ENCODE data around the gene TNS4.

The TNS4 gene

GRCh38 chr17:40470932-40471828 lies 30.2 kb downstream of the TNS4 start:
- no peak for DNase-seq

- no peak for DNase-seq
These were observed 31.4 kb downstream of the TNS4 start for GRCh38 chr17:40469805-40470675.

GRCh38 chr17:40468560-40468959 lies 32.9 kb downstream of the TNS4 start:
- DNase-seq: no peak

- DNase-seq: no peak
These were observed 34.0 kb downstream of the TNS4 start for GRCh38 chr17:40467281-40467867.

DNA sequence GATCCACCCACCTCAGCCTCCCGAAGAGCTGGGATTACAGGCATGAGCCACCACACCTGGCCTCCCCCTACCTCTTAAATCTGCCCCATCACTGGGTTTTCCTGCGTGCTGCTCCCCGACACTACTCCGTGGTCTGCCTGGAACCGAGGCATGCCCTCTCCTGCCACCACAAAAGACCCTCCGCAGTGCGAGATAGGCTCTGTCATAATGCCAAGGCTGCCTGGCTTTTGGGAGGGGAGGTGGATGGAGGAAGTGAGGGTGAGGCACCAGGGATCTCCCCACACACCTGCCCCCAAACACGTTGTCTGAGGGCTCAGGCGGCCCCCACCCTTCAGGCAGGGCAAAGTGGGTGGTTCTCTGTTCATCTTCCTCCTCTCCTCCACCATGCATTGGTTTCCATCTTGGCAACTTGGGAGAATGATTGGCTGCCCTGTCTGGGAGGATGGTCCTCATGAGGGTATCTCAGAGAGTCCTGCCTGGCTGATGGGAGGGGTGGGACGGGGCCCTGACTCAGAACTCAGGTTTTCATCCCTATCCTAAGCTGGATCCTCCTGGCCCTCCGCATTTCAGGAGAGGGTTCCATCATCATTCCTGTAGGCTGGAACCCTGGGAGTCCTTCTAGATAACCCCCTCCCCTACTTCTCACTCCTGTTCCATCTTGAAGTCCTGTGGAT lies 35.0 kb downstream of the TNS4 start:
- DNase-seq: no peak

DNA sequence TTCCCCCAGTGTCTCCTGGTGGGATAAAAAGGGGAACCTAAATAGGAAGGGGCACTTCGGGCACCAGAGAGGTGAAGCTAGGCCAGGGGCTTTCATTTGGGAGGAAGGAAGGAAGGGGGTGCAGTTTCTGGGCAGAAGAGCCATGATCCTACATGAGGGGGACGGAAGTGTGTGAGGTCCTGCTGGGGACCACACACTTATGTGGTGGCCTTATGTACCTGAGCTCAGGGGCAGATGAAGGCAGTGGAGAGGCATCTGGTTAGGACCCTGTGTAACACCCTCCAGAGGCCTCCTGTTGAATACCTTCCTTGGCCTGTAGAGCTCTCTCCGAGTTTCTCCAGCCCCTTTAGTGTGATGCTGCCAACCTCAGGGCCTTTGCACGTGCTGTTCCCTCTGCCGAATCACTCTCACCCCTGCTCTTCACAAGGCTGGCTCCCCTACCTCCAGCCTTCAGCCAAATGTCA lies 37.0 kb downstream of the TNS4 start:
- DNase-seq: no peak

DNA sequence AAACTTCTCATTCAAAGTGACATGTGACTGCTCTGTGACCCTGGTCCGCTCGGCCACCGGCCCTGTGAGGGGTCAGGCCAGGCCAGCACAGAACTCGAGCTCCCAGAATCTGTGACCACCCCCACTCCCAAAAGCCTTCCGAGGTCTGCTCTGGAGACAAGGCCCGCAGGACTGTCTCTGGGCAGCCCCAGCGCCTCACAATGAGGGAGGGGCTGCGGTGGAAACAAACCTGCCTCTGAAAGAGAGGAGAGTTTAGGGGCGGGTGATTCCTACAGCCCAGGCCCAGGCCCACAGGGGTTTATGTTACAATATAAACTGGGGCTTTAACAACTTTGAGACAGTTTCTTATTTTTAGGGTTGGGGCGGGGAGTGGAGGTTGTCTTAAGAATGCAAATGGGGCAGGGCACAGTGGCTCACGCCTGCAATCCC lies 38.3 kb downstream of the TNS4 start:
- no peak for DNase-seq

DNA sequence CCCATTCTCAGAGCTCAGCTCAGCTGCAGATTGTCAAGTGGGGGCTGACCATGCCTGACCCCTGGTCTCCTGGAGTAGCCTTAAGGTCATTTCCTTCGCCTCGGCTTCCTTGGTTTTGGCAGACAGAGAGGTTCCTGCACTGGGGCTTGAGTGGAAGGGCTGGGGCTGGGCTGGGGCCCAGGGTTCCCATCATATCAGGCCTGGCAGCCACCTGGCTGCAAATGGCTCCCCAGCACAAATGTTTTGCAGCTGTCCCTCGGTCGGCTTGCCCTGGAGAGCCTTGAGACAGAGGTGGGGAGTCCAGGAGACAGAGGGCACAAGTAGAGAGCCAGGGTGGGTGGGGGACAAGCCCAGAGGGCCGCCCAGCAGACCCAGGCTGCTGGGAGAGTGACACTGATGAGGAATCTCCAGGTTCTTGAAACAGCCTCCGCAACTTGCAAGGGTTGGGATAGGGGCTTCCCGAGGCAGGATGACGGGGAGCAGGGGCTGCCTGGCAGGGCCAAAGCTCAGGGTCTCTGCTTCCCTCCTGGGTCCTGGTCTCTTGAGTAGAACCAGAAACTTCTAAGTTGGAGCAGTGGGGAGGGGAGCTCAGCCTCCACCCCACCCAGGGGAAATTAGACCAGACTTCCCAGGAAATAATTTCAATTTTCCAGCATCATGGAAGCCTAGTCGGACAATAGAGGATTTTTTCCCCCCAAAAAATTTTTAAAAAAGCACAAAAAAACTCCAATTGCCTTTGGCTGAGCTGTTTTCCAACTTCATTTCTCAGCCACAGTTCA lies 38.9 kb downstream of the TNS4 start:
- DNase-seq: no peak

- DNase-seq: no peak
These were observed 39.6 kb downstream of the TNS4 start for GRCh38 chr17:40461732-40462342.

- no peak for DNase-seq
These were observed 40.3 kb downstream of the TNS4 start for GRCh38 chr17:40460968-40461731.

DNA sequence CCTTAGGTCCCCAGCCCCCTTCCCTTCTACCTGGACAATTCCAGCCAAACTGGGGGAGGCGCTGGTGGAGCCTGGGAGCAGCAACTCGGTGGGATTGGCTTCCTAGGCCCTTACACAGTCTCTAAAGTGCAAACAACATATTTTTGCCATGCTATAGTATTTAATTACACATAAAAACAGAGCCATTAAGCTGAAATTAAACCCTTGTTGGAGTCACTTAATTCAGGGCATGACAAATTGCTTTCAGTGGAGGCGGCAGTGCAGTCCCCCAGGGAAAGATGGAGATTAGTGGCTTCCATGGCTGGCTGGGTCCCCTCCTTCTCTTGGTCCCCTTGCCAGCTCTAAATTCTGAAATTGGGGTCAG lies 40.8 kb downstream of the TNS4 start:
- DNase-seq: no peak

GRCh38 chr17:40459636-40460603 lies 41.5 kb downstream of the TNS4 start:
- DNase-seq: no peak

GRCh38 chr17:40458851-40459482 lies 42.5 kb downstream of the TNS4 start:
- no peak for DNase-seq

DNA sequence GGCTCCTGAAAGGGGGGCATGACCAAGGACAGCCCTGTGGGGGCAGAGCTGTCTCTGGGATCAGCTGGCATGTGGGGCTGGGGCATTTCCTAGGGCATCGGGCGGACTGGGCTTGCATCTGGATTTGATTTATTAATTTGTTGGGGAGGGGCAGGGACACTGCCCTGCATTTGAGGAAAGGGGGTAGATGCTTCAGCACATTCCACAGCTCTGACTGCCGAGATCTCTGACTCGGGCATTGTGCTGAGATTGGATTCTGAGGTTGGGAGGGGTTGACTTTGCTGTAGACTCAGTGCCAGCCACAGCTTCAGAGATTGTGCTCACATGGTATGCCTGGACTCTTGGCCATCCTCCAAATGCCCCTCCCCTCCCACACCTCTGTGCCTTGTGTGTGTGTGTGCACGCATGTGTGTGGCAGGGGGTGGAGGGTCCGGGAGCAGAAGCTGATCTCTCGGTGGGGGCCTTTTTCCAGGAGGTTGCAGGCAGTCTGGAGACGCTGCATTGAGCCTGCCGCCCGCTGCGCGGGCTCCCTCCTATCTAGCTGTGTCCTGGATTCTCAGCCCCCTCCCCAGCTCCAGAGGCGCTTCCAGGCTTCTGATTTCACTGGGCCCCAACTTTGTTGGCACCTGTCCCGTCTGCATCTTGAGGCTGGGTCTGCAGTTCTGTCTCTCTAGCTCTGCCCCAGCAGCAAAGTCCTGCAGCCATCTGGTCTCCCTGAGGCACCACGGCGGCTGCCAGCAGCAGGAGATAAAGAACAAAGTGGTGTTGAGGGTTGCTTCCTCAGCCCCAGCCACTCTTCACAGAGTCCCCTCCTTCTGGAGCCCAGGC lies 43.2 kb downstream of the TNS4 start:
- DNase-seq: no peak

GRCh38 chr17:40457369-40457768 lies 44.1 kb downstream of the TNS4 start:
- DNase-seq: no peak

- DNase-seq: no peak
These were observed 44.9 kb downstream of the TNS4 start for GRCh38 chr17:40456396-40456951.

GRCh38 chr17:40454613-40454995 lies 46.8 kb downstream of the TNS4 start:
- no peak for DNase-seq
